ENCODE data around the gene TRIM45.

TRIM45 gene

DNA sequence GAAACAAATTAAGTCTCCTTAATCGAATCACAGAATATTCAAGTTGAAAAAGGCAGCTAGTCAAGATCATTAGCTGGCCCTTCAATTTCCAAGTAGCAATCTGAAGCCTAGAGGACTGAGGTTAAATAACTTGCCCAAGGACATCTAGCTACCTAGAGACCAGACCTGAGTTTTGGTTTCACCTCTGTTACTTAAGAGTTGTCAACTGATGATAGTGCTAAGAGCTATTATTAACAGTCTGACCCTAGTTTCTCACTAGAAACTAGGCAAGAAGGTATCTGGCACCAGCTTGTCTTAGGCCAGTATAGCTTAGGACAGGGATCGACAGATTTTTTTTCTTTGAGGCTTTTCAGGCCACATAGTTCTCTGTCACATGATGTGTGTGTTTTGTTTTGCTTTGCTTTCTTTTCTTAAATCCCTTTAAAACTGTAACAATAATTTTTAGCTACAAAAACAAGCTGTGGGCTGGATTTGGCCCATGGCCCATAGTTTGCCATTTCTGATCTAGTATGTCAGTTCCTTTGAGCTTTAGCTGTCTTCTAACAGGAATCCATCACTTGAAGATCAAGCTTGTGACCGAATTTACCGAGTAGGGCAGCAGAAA is 23.2 kb downstream of the TRIM45 start:
- no peak for DNase-seq

DNA sequence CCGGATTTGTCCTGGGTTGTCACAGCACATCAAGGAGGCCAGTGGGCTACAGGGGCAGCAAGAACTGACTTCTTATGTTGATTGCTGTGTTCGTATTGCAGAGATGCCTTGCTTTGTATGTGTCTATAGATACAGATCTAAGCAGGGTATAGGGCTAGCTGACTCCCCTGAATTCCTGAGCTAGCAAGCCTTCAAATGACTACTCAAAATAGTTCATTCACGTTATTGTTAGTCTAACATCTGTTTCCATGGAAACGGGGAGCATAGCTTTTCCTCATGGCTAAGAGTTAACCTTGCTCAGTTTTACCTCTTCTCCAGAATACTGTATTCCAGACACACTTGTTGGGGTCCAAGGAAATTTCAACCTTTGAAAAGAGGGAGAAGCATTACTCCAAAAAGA is 24.1 kb downstream of the TRIM45 start:
- DNase-seq = no peak

GRCh38 chr1:117096951-117097408 is 24.6 kb downstream of the TRIM45 start:
- DNase-seq = no peak

- no peak for DNase-seq
Observed at GRCh38 chr1:117094841-117095604, 26.5 kb downstream of the TRIM45 start.

DNA sequence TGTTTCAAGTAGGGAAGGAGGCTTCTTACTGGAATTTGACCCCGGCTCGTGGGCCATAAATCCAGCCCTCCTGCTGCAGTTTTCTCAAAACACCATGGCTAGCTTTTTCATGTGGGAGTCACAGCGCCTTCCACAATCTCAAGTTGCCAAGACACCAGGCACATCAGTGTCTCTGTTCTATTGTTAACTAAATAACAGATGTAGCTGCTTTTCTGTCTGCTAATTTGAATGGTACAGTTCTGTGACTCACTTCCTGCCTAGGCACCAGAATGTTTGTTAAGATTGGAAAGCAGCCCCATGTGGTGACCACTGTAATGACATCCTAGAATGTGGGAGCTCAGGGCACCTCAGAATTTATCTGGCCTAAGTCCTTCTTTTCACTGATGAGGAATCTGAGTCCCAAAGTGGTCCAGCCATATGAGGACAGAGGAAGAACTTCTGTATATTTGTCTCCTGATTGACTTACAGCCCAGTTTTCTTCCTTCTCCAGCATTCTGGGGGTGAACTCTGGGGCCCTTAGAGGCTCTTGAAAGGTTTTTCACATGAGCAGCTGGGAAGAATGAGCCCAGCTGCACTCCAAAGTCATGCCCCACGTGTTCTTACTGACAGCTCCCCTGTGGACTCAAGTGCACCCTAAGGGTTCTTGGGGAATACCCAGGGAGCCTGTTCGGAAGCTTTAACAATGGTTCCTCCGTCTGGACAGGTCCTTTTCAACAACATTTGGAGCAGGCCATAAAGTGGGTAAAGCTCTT is 27.5 kb downstream of the TRIM45 start:
- peak; percentile 66 for DNase-seq

DNA sequence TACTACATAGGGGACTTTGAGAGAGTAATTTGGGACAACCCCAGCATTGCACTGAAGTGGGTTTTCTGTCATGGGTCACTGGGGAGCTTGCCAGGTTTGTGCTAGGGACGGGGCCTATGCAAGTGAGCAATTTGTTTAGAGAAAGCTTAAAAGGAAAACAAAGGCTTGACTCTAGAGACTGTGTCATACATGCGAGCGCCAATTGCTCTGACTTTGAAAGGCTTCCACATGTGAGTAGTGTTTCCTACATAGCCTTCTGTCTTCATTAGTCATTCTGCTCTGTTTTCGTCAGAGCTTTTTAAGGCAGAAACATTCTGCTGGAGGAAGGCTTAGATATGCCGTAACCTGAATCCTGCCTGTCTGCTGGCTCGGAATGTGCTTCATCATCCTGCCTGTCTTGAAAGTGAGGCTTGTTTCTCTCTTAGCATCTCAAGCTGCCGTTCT is 28.4 kb downstream of the TRIM45 start:
- no peak for DNase-seq

- no peak for DNase-seq
Observed at GRCh38 chr1:117092594-117092993, 29.0 kb downstream of the TRIM45 start.

GRCh38 chr1:117089996-117090395 is 31.6 kb downstream of the TRIM45 start:
- DNase-seq = no peak

- no peak for DNase-seq
Observed at GRCh38 chr1:117087686-117088085, 33.9 kb downstream of the TRIM45 start.

DNA sequence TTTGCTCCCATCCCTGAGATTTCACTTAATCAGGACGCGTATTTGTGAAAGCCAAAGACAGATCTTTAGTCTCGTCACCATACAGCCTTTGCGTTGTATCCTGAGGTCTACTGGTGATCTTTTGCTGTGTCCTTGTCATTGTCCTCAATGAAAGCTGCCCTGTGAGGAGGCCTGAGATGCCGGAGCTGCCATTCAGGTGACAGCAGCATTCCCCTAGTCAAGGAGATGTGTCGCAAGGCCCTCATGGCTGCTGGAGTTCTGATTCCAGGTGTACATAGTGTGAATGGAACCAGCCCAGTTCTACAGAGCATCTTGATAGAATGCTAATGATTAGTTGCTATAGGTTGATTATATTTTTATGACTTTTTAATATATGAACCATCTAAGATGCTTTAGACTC is 37.3 kb downstream of the TRIM45 start:
- no peak for DNase-seq

- no peak for DNase-seq
Observed at GRCh38 chr1:117079737-117080136, 41.8 kb downstream of the TRIM45 start.

DNA sequence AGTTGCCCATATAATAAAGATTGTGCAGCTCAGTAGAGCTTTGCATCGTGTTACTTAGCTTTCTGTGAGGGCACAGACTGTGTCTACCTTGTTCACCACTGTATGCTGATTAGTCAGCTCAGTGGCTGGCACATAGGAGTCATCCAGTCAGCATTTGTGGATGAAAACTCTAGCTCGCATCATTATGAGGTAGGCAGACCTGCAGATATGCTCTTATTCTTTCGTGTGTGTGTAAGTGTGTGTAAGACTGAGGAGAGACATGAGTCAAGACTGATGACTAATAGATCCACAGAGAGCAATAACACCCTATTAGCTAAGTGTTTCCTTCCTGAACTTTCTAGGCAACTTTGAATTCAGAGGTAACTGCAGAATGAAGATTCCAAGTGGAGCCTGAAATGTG is 44.3 kb downstream of the TRIM45 start:
- peak; percentile 76 for DNase-seq

GRCh38 chr1:117076648-117077047 is 44.9 kb downstream of the TRIM45 start:
- no peak for DNase-seq

GRCh38 chr1:117070124-117070523 is 51.4 kb downstream of the TRIM45 start:
- peak; percentile 66 for DNase-seq

GRCh38 chr1:117069220-117069844 is 52.2 kb downstream of the TRIM45 start:
- no peak for DNase-seq

DNA sequence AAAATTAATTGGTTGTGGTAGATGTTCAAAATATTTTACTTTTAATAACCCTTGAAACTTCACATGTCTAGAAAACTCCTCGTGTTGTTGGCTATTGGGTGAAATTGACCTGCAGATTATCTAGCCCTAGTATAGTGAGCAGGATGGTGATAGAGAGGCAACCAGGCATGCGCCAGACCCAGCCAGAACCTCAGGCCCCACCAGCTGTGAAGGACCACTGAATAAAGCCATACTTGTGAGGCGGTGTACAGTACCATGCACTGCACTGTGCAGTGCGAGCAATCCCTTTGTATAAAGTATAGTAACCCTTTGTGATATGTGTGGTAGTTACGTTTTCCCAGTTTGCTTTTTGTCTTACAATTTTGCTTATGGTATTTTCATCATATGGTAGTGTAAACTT is 53.0 kb downstream of the TRIM45 start:
- DNase-seq = no peak

- peak; percentile 56 for DNase-seq
Observed at GRCh38 chr1:117067533-117068370, 53.8 kb downstream of the TRIM45 start.

GRCh38 chr1:117066367-117066766 is 55.2 kb downstream of the TRIM45 start:
- DNase-seq = no peak

DNA sequence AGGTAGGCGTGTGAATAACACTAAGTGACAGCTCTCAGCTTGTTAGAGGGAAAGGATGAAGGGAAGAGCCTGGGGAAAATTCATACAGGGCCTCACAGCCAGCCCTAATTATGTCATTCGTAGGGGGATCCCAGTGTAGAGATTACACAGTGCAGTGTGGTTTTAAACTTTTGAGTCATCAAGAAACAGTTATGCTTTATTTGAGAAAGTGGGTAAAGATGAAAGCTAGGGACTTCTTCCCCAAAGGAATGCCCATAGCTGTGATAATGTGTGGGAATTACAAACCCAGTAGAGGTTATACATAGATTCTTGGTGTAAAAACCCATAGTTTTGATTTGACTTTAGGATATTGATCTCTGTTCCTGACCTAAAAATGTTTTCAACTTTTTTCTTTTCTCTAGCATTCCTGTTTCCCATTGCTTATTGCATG is 59.5 kb downstream of the TRIM45 start:
- DNase-seq = peak; percentile 81

Data from activated CD4-positive, alpha-beta T cell treated with anti-CD3 and anti-CD28 coated beads, Interleukin-2, Interleukin-6, amounts not matched to agents 100 ng/mL and 50 ng/mL, durations not matched to agents 16 hours and 8 hours (primary cell).